Measurements from ENCODE around the gene LCE1D. TPM values are rescaled to one million over a fixed set of nuclear protein-coding genes. Genes with fewer than 3 reads are reported as not detected.

The LCE1D gene
- total RNA-seq, 4 donors from 2014 or later = not detected

GRCh38 chr1:152757747-152758146 is 38.8 kb upstream of the LCE1D start, which contains the start of gene KPRP:
Gene KPRP, plus strand, starts transcription at chr1:152758025. Its CDS starts 1,564 bp downstream, at chr1:152759589.
- Histone ChIP-seq H3K36me3 (no peaks in the 10 kb centered on the region), H3K9me3 (no peaks in the 10 kb centered on the region), H3K27me3 (no peaks in the 10 kb centered on the region), H3K27ac (no peak within 1 kb of the TSS), H3K4me3 (no peak within 1 kb of the TSS), H3K4me1 (no peaks in the 10 kb centered on the region)
- TF ChIP-seq POLR2A (IDR thresholded peaks at IDR 0.05) = no peak
- TF ChIP-seq CTCF (IDR thresholded peaks at IDR 0.05) = no peak
- intact Hi-C loops (cut with DNase I; ENCODE audit: low total_unique reads) = no loop called here
- DNase-seq = no peak

GRCh38 chr1:152758636-152759035 is 37.9 kb upstream of the LCE1D start:
- H3K27me3 ChIP-seq = no peaks in the 10 kb centered on the region
- no peak overlapping the region for H3K27ac ChIP-seq
- no peaks in the 10 kb centered on the region for H3K36me3 ChIP-seq
- intact Hi-C loops (cut with DNase I; ENCODE audit: low total_unique reads) = no loop called here
- no peak overlapping the region for H3K4me3 ChIP-seq
- DNase-seq = no peak
- no peaks in the 10 kb centered on the region for H3K9me3 ChIP-seq
- no peaks in the 10 kb centered on the region for H3K4me1 ChIP-seq
- TF ChIP-seq CTCF (IDR thresholded peaks at IDR 0.05) (no peak), POLR2A (IDR thresholded peaks at IDR 0.05) (no peak)

- Histone ChIP-seq H3K9me3 (no peaks in the 10 kb centered on the region), H3K36me3 (no peaks in the 10 kb centered on the region), H3K4me3 (no peak overlapping the region), H3K27ac (no peak overlapping the region), H3K4me1 (no peaks in the 10 kb centered on the region), H3K27me3 (no peaks in the 10 kb centered on the region)
- DNase-seq = no peak
- intact Hi-C loops (cut with DNase I; ENCODE audit: low total_unique reads) = no loop called here
- TF ChIP-seq POLR2A (IDR thresholded peaks at IDR 0.05) (no peak), CTCF (IDR thresholded peaks at IDR 0.05) (no peak)
Measured at GRCh38 chr1:152759453-152760173, 36.9 kb upstream of the LCE1D start.

GRCh38 chr1:152760551-152761190 is 35.9 kb upstream of the LCE1D start:
- TF ChIP-seq CTCF (IDR thresholded peaks at IDR 0.05) = no peak
- no peak for TF ChIP-seq POLR2A (IDR thresholded peaks at IDR 0.05)
- Histone ChIP-seq H3K27me3 (no peaks in the 10 kb centered on the region), H3K27ac (no peak overlapping the region), H3K9me3 (no peaks in the 10 kb centered on the region), H3K36me3 (no peaks in the 10 kb centered on the region), H3K4me3 (no peak overlapping the region), H3K4me1 (no peaks in the 10 kb centered on the region)
- DNase-seq = no peak
- intact Hi-C loops (cut with DNase I; ENCODE audit: low total_unique reads) = no loop called here

- no peaks in the 10 kb centered on the region for H3K9me3 ChIP-seq
- no peak overlapping the region for H3K4me3 ChIP-seq
- H3K27ac ChIP-seq = no peak overlapping the region
- no peak for DNase-seq
- no peaks in the 10 kb centered on the region for H3K27me3 ChIP-seq
- no peak for TF ChIP-seq CTCF (IDR thresholded peaks at IDR 0.05)
- TF ChIP-seq POLR2A (IDR thresholded peaks at IDR 0.05) = no peak
- intact Hi-C loops (cut with DNase I; ENCODE audit: low total_unique reads) = no loop called here
- H3K4me1 ChIP-seq = no peaks in the 10 kb centered on the region
- no peaks in the 10 kb centered on the region for H3K36me3 ChIP-seq
Measured at GRCh38 chr1:152761609-152762213, 34.8 kb upstream of the LCE1D start.

All from uterus (tissue), 4 donors.